ENCODE data around the gene C11orf16.
"Not testable (repeated sequence)": the region's sequence is repeated elsewhere in the genome, so short reads cannot be mapped to it uniquely, and the experiment has no call there.

The C11orf16 gene

DNA sequence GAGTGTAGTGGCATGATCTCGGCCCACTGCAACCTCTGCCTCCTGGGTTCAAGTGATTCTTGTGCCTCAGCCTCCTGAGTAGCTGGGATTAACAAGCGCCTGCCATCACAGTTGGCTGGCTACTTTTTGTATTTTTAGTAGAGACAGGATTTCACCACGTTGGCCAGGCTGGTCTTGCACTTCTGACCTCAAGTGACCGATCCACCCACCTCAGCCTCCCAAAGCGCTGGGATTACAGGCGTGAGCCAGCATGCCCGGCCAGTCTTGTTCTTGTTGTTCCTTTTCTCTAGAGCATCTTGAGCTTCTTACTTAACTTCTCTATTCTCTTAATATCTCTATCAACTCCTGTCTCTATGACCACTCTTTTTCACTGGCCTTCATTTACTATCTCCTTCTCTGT, 51.2 kb downstream of the C11orf16 start:
- DNase-seq = not testable (repeated sequence)

DNA sequence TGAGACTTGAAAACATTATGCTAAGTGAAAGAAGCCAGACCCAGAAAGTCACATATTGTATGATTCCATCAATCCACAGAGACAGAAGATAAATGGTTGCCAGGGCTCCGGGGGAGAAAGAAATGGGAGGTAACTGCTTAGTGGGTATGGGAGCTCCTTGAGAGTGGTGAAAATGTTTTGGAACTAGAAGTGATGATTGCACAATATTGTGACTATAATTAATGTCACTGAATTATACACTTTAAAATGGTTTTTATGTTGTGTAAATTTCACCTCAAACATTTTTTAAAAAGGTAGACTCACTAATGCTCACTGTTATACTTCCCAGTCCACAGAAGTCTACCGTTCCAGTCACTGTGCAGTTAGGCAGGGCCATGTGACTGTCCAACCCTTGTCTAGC, 54.0 kb downstream of the C11orf16 start:
- DNase-seq = no peak

DNA sequence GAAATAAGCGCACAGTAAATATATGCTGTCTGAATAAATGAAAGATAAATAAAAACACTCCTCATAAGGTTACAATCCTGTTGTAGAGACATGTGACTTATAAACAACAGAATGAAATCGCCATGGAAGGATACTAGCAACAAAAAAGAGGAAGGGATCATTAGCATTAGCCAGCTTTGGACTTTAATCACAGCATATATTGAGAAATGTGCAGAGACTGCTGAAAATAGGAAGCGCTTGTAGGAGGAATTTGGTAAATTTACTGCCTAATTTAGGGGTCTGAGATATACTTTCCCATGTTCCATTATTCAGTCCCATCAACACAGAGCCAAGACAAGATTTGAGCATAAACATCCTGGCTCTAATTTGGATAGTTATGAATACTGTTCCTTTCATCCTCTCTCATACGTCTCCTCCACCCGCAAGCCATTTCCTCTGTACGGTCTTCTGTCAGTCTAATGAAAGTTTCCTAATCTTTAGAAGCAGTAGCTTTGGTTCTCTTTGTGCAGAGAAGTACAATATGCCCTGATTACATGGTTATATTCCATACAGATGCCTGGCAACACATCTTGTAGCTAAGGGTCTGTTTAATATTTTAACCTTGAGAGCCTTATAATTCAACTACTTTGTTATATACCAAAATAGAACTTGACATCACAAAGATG, 58.9 kb downstream of the C11orf16 start:
- no peak for DNase-seq

DNA sequence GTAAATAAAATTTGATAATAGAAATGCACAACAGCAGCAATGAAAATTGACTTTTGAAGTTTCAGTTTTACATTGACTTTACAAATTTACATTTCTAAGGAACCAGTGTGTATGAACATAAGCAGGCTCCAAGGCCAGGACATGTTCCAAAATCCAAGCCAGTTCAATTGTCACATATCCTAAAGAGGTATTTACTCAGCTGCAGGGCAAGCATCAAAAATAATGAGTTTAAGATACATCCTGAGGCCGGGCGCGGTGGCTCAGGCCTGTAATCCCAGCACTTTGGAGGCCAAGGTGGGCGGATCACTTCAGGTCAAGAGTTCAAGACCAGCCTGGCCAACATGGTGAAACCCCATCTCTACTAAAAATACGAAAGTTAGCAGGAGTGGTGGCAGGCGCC, 60.8 kb downstream of the C11orf16 start:
- no peak for DNase-seq

- peak in 1 of 2 experiments; percentile 15 for DNase-seq
Observed at GRCh38 chr11:8871171-8871775, 61.5 kb downstream of the C11orf16 start.

GRCh38 chr11:8870411-8871170, 62.2 kb downstream of the C11orf16 start:
- DNase-seq = peak; percentile 48 to 65

Data from NCI-H187 (cell line).